Upper lobe of left lung (tissue), 6 donors: ENCODE results near the gene BMPR1B. TPM values are rescaled to one million over a fixed set of nuclear protein-coding genes. Genes with fewer than 3 reads are reported as not detected.
A peak's percentile ranks its signal among the peaks of the same experiment; 100 is the strongest.

Source experiments
- ATAC-seq, 2 donors: fragments of 200-7000 bp; cut with Tn5 transposase; one replicate each; pipeline ENCODE4 v1.9.1; 2022; ENCODE audit warnings: mild to moderate bottlenecking in 2 of 2, moderate library complexity in 2 of 2; ENCODE audit not compliant: low FRiP score in 2 of 2
- DNase-seq, 2 donors: peaks; one replicate each; pipeline ENCODE4 v3.0.0-alpha.2; 2019 to 2020
- H3K27ac ChIP-seq, 4 donors: fragments of 200-600 bp; sonication (generic); one replicate each; pipeline ENCODE4 v1.5.1; 2016 to 2019
- H3K27me3 ChIP-seq, 4 donors: fragments of 200-600 bp; sonication (generic); one replicate each; pipeline ENCODE4 v1.5.1; 2017 to 2019
- H3K36me3 ChIP-seq, 4 donors: fragments of 200-600 bp; sonication (generic); one replicate each; pipeline ENCODE4 v1.5.1; 2016 to 2019
- H3K4me1 ChIP-seq, 4 donors: fragments of 200-600 bp; sonication (generic); one replicate each; pipeline ENCODE4 v1.5.1; 2018 to 2019
- H3K4me3 ChIP-seq, 4 donors: fragments of 200-600 bp; sonication (generic); one replicate each; pipeline ENCODE4 v1.5.1; 2017 to 2019; ENCODE audit warnings: mild to moderate bottlenecking in 2 of 4, moderate library complexity in 1 of 4
- H3K9me3 ChIP-seq, 4 donors: fragments of 200-600 bp; sonication (generic); one replicate each; pipeline ENCODE4 v1.5.1; 2018 to 2019
- EP300 ChIP-seq, 4 donors: sonication (generic); formaldehyde crosslinking; IDR thresholded peaks; one replicate each; pipeline ENCODE4 v1.5.1; 2017; ENCODE audit warnings: antibody characterized with exemption in 4 of 4, control low read depth in 2 of 4
- POLR2A ChIP-seq, 4 donors: fragments of 450-650 bp; IDR thresholded peaks; one replicate each; pipeline ENCODE4 v1.5.1; 2016 to 2017; ENCODE audit warnings: antibody characterized with exemption in 4 of 4, mild to moderate bottlenecking in 2 of 4
- POLR2AphosphoS5 ChIP-seq, 2 donors: sonication (generic); formaldehyde crosslinking; IDR thresholded peaks; one replicate each; pipeline ENCODE4 v1.5.1; 2017; ENCODE audit warnings: antibody characterized with exemption in 2 of 2
- WGBS, 2 donors: methylation state at CpG; one replicate each; pipeline ENCODE4 v1.1.5; 2017 to 2018; 5-methylcytosine and 5-hydroxymethylcytosine counted together
- total RNA-seq, 6 donors: library from RNA; depleted of rRNA in 4 of 6; stranded (reverse); fragments of >200 nt in 4 of 6; gene quantifications; one replicate each; pipeline versions ENCODE4 v1.1.0 to v1.2.1, GENCODE V29; 2016 to 2021
- TF ChIP-seq, protein P1 (sequence below), 6 experiments: fragments of 450-650 bp in 4 of 6; fragments of 200-600 bp in 2 of 6; sonication (generic) in 2 of 6; IDR thresholded peaks; one replicate each; pipeline ENCODE4 v1.5.1; 2016 to 2019; ENCODE audit warnings: antibody characterized with exemption in 6 of 6
- donor health status: DM: no; HTN: no; CAD: no; lungs with moderate emphysema.
- donor health status: DM: no; HTN: yes; CAD: no; lungs with severe emphysema.

Gene BMPR1B
- total RNA-seq, 6 donors from 2014 or later = 0.78 to 7.7 (median 3.5) TPM

DNA sequence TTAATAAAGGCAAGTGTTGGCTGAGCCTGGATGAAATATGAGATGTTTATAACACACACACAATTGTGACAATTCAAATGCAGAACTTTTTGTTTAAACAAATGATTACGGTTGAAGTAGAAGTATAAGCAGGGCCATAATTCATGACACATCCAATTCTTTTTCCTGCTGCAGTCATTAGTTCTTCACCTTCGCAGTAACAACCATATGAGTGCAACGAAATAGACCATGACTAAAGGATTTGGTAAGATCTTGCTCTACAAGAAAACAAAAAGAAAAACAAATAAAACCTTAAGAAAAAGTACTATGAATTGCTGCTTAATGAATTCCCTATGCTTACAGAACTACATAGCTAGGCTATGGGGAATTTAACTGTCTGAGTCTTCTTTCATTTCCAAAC lies 13.9 kb upstream of the BMPR1B start:
- 60 to 69% methylated on average over 3 of the region's 3 CpGs for WGBS, 2 donors
- no peaks in the 10 kb centered on the region for H3K4me1 ChIP-seq
- H3K27me3 ChIP-seq = no peaks in the 10 kb centered on the region
- no peak overlapping the region for H3K4me3 ChIP-seq
- no peaks in the 10 kb centered on the region for H3K36me3 ChIP-seq
- no peaks in the 10 kb centered on the region for H3K9me3 ChIP-seq
- DNase-seq (no peak), ATAC-seq (no peak)
- H3K27ac ChIP-seq = no peak overlapping the region
- no peak for TF ChIP-seq POLR2A (IDR thresholded peaks at IDR 0.05)
- TF ChIP-seq POLR2AphosphoS5 (IDR thresholded peaks at IDR 0.05) = no peak
- no peak for TF ChIP-seq EP300 (IDR thresholded peaks at IDR 0.05)
- TF ChIP-seq, protein P1, sequence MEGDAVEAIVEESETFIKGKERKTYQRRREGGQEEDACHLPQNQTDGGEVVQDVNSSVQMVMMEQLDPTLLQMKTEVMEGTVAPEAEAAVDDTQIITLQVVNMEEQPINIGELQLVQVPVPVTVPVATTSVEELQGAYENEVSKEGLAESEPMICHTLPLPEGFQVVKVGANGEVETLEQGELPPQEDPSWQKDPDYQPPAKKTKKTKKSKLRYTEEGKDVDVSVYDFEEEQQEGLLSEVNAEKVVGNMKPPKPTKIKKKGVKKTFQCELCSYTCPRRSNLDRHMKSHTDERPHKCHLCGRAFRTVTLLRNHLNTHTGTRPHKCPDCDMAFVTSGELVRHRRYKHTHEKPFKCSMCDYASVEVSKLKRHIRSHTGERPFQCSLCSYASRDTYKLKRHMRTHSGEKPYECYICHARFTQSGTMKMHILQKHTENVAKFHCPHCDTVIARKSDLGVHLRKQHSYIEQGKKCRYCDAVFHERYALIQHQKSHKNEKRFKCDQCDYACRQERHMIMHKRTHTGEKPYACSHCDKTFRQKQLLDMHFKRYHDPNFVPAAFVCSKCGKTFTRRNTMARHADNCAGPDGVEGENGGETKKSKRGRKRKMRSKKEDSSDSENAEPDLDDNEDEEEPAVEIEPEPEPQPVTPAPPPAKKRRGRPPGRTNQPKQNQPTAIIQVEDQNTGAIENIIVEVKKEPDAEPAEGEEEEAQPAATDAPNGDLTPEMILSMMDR (IDR thresholded peaks at IDR 0.05) = no peak

DNA sequence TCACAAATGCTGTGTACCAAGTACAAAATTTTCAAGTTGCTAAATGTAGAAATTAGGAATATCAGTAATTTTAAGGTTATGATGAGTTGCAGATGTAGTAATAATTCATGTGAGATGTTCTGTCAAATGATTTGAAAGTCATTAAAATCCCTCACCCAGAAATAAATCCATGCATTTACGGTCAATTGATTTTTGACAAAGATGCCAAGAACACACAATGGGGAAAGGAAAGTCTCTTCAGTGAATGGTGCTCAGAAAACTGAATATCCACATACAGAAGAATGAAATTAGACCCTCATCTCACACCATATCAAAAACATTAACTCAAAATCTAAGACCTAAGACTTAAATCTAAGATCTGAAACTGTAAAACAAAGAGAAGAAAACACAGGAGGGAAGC lies 12.9 kb upstream of the BMPR1B start:
- WGBS, 2 donors = 95 to 97% methylated on average over 1 of the region's 1 CpG
- H3K4me1 ChIP-seq = no peaks in the 10 kb centered on the region
- H3K27me3 ChIP-seq = no peaks in the 10 kb centered on the region
- TF ChIP-seq, protein P1 (IDR thresholded peaks at IDR 0.05) = no peak
- TF ChIP-seq POLR2AphosphoS5 (IDR thresholded peaks at IDR 0.05) (no peak), EP300 (IDR thresholded peaks at IDR 0.05) (no peak), POLR2A (IDR thresholded peaks at IDR 0.05) (no peak)
- H3K9me3 ChIP-seq = no peaks in the 10 kb centered on the region
- H3K36me3 ChIP-seq = no peaks in the 10 kb centered on the region
- ATAC-seq (no peak), DNase-seq (no peak)
- no peak overlapping the region for H3K4me3 ChIP-seq
- no peak overlapping the region for H3K27ac ChIP-seq

DNA sequence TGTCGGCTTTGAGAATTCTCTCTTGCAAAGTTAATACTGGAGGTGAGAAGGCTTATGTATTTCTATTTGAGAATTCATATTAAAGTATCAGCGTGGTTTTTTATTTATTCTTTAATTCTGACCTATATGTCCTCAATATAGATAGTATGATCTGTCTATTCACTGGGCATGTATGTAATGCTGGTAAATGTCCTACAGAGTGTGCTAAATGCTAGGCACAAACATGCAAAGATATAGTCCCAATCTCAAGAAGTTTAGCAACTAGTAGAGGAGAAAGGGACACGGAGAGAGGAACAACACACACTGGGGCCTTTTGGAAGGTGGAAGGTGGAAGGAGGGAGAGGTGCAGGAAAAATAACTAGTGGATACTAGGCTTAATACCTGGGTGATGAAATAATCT lies 11.0 kb upstream of the BMPR1B start:
- DNase-seq = no peak
- Histone ChIP-seq H3K36me3 (no peaks in the 10 kb centered on the region), H3K9me3 (no peaks in the 10 kb centered on the region), H3K27me3 (no peaks in the 10 kb centered on the region), H3K4me3 (no peak overlapping the region), H3K27ac (no peak overlapping the region), H3K4me1 (no peaks in the 10 kb centered on the region)
- TF ChIP-seq EP300 (IDR thresholded peaks at IDR 0.05) (no peak), POLR2AphosphoS5 (IDR thresholded peaks at IDR 0.05) (no peak), POLR2A (IDR thresholded peaks at IDR 0.05) (no peak)
- TF ChIP-seq, protein P1 (IDR thresholded peaks at IDR 0.05) = no peak
- WGBS, 2 donors = 77 to 87% methylated on average over 3 of the region's 3 CpGs
- no peak for ATAC-seq

DNA sequence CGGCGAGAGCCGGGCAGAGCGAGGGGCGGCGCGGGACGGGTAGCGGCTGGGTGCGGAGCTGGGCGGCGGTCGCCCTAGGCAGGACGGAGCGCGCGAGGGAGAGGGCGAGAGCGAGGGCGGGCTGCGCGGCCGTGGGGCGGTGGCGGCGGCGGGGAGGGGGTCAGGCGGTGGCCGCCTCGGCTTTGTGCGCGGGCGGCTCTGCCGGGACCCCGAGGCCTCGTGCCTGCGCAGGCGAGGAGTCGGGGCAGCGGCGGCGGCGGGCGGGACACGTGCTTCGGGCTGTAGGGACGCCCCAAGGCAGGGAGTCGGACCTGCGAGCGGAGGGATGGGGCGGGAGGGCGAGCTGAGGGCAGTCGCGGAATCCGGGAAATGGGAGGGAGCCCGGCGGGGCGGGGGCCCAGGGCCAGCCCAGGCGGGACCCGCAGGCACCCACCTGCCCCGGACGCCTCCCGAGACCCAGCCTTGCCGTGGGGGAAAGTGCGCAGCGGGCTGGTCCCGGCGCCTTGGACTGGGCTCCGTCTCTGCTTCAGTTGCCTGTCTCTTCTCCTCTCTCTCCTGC lies 465 bp downstream of the BMPR1B start:
- peak in 1 of 2 donors; percentile 90 for DNase-seq
- WGBS, 2 donors = 1 to 5% methylated on average over 10 to 15 of the region's 69 CpGs
- H3K27me3 ChIP-seq = peaks cover 0 to 13% (median 4%) of the 10 kb centered on the region in 4 donors
- H3K4me3 ChIP-seq = peak overlapping the region; percentile 27 to 56 (median 54)
- H3K4me1 ChIP-seq = peaks cover 3 to 18% (median 6%) of the 10 kb centered on the region in 4 donors
- no peaks in the 10 kb centered on the region for H3K36me3 ChIP-seq
- ATAC-seq = peak; percentile 47 to 78
- TF ChIP-seq POLR2A (IDR thresholded peaks at IDR 0.05) (no peak), EP300 (IDR thresholded peaks at IDR 0.05) (no peak), POLR2AphosphoS5 (IDR thresholded peaks at IDR 0.05) (no peak)
- TF ChIP-seq, protein P1 (IDR thresholded peaks at IDR 0.05) = no peak
- H3K27ac ChIP-seq = peak overlapping the region in 2 of 4 donors; percentile 7 to 75
- no peaks in the 10 kb centered on the region for H3K9me3 ChIP-seq
